ENCODE data around the gene NHLRC3. TPM values are rescaled to one million over a fixed set of nuclear protein-coding genes. Genes with fewer than 3 reads are reported as not detected.

NHLRC3 gene
- total RNA-seq, 1 donor from 2014 or later, result 20.2 TPM

GRCh38 chr13:39095500-39095899 is 57.2 kb downstream of the NHLRC3 start:
- Mint-ChIP-seq H3K36me3 (ENCODE audit: low read depth) (no peaks in the 10 kb centered on the region), H3K4me3 (ENCODE audit: unreplicated experiment) (no peak overlapping the region), H3K4me1 (ENCODE audit: low read depth) (no peaks in the 10 kb centered on the region), H3K27ac (ENCODE audit: unreplicated experiment) (no peak overlapping the region), H3K9me3 (ENCODE audit: low read depth) (no peaks in the 10 kb centered on the region), H3K27me3 (ENCODE audit: low read depth) (peaks cover 8% of the 10 kb centered on the region)
- TF ChIP-seq CTCF (IDR thresholded peaks at IDR 0.05), result no peak
- DNase-seq (ENCODE audit: low spot score), result no peak

GRCh38 chr13:39099231-39099630 is 61.0 kb downstream of the NHLRC3 start:
- DNase-seq (ENCODE audit: low spot score), result no peak
- Mint-ChIP-seq H3K4me1 (ENCODE audit: low read depth) (no peaks in the 10 kb centered on the region), H3K27ac (ENCODE audit: unreplicated experiment) (no peak overlapping the region), H3K9me3 (ENCODE audit: low read depth) (no peaks in the 10 kb centered on the region), H3K4me3 (ENCODE audit: unreplicated experiment) (no peak overlapping the region), H3K36me3 (ENCODE audit: low read depth) (no peaks in the 10 kb centered on the region), H3K27me3 (ENCODE audit: low read depth) (peaks cover 7% of the 10 kb centered on the region)
- no peak for TF ChIP-seq CTCF (IDR thresholded peaks at IDR 0.05)

Other genes starting within 250 kb of the NHLRC3 start
- not detected in 3 replicates for gene STOML3, start 47.6 kb upstream of the NHLRC3 start, total RNA-seq
- 19.4 to 24.1 TPM (median 23.4 TPM) in 3 replicates for gene PROSER1, start 367 bp upstream of the NHLRC3 start, total RNA-seq

Measured in chondrocyte (in vitro differentiated cells).